ENCODE measurements around the gene PEAR1.
A peak's percentile ranks its signal among the peaks of the same experiment; 100 is the strongest.

PEAR1 gene

DNA sequence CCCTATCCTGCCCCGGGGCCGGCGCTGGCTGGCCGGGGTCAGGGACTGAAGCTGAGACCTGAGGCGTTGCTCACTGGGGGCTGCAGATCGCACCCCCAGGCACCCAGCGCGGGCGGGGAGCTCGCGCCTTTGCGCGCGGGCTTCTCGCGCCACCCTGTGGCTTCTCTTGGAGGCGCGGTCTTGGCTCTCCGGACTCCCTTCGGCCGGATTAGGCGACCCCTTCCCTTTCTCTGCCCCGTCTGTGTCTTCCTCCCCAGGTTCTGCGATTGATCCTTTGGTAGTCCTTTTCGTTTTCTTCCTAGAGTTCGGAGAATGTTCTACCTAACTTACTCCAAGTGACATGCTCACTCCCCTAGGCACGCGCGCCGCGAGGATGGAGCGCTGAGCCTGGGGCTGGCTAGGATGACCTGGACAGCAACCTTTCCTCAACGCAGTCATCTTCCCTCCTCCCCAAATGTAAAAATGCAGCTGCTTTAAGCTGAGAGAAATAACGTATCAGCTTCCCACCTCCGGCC is 33.3 kb upstream of the PEAR1 start:
- H3K4me3 ChIP-seq (ENCODE audit: low read depth, low read length): peak overlapping the region; percentile 18

DNA sequence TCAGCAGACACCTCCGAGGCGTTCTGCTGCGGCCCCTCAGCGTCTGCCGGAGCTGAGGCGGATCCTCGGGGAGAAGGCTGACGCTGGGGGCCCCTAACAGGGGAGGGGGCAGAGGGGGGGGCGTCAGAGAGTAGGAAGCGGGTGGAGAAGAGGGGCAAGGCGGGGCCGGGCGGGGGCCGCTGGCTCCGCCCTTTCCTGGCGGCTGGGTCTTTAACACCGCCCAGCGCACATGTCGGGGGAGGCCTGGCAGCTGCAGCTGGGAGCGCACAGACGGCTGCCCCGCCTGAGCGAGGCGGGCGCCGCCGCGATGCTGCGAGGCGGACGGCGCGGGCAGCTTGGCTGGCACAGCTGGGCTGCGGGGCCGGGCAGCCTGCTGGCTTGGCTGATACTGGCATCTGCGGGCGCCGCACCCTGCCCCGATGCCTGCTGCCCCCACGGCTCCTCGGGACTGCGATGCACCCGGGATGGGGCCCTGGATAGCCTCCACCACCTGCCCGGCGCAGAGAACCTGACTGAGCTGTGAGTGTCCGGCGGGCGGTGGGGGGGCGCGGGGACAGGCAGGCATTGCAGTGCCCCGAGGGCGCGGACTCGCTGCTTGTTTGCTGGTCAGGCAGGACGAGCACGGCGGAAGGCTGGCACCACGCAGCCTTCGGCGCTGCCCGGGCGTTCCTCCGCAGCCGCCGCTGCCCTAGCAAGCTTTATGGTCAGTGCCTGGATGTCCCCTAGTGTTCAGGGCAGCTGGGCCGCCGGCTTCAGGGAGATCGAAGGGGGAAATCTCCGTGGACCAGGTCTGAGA is 32.7 kb upstream of the PEAR1 start, which contains the start of gene NTRK1:
Gene NTRK1, plus strand, starts transcription at position 238 of the 796 bp plus-strand sequence. Its CDS starts 70 bp downstream, at position 308.
- peak within 1 kb of the TSS; percentile 18 for H3K4me3 ChIP-seq (ENCODE audit: low read depth, low read length)

DNA sequence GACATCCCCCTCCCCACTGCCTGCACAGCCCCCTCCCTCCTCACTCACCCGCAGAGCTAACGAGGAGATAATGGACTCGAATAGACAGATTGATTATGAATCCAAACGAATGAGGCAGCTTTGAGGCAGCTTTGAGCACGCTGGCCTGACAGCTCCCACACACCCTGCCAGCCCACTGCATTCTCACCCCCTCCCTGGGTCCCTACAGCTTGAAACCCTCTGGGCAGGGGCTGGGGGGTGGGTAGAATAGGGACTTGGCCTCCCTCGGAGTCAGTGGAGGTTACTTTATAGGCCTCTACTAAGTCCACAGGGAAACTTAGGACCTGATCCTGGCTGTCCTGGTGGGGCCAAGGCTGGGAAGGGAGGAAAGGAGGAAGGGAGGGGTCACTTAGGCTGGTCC is 30.9 kb upstream of the PEAR1 start:
- no peak overlapping the region for H3K4me3 ChIP-seq (ENCODE audit: low read depth, low read length)

DNA sequence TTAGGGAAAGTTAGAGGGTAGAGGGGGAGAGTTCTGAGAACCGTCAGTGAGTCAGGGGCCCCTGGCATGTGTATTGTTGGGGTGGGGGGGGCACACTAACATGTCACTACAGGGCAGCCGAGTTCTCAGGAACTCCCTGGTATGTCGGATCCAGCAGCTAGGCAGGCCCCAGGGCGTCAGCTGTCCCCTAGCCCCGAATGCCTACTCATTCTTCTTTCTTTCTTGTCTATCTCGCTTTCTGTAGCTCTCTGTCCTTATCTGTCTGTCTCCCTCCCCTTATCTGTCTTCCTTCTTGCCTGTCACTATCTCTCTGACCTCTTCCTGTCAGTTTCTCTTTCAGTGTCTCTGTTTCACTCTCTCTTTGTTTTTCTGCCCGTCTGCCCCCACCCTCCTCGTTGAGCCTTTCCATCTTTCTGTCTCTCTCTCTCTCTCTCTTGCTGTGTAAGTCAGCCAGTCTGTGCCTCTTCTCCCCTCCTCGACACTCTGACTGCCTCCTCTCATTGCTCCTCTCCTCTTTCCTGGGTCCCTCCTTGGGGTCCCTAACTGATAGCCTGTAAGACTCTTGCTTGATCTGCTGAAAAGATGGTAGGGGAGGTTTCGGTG is 30.4 kb upstream of the PEAR1 start:
- no peak overlapping the region for H3K4me3 ChIP-seq (ENCODE audit: low read depth, low read length)

DNA sequence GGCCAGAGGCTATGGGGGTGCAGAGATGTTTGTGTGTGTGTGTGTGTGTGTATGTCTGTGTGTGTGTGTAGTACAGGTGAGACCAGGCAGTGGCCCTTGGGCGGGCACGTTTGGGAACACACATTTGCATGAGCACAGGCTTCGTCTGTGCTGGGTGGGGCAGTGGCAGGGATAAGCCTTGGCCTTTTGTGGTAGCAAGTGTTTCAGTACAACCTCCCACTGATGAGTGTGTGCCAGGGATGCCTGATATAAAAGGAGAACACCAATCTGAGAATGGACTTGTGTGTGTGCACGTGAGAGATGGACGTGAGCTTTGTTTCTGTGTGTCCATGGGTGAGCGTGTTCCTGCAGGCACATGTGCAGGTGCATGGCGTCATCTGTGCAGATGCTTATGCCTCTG is 29.9 kb upstream of the PEAR1 start:
- H3K4me3 ChIP-seq (ENCODE audit: low read depth, low read length): no peak overlapping the region

GRCh38 chr1:156864796-156865195 is 28.7 kb upstream of the PEAR1 start:
- no peak overlapping the region for H3K4me3 ChIP-seq (ENCODE audit: low read depth, low read length)

- H3K4me3 ChIP-seq (ENCODE audit: low read depth, low read length): no peak overlapping the region
Measured at GRCh38 chr1:156865258-156865657, 28.3 kb upstream of the PEAR1 start.

DNA sequence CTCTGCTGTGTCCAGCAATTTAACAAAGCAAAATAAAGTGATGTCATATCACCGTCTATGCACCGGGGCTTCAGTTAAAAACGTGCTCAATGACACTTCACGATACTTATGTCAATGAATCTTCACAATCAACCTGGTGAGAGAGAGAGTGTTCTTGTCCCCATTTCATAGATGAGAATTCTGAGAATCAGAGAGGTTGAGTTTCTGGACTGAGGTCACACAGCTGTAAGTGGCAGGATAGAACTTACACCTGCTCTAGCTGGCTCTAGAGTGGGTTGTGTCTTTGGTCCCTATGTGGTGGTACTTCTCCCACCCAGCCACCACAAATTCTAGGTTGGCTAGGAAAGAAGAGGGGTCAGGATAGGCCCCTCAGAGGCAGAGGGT is 27.7 kb upstream of the PEAR1 start:
- H3K4me3 ChIP-seq (ENCODE audit: low read depth, low read length): no peak overlapping the region

DNA sequence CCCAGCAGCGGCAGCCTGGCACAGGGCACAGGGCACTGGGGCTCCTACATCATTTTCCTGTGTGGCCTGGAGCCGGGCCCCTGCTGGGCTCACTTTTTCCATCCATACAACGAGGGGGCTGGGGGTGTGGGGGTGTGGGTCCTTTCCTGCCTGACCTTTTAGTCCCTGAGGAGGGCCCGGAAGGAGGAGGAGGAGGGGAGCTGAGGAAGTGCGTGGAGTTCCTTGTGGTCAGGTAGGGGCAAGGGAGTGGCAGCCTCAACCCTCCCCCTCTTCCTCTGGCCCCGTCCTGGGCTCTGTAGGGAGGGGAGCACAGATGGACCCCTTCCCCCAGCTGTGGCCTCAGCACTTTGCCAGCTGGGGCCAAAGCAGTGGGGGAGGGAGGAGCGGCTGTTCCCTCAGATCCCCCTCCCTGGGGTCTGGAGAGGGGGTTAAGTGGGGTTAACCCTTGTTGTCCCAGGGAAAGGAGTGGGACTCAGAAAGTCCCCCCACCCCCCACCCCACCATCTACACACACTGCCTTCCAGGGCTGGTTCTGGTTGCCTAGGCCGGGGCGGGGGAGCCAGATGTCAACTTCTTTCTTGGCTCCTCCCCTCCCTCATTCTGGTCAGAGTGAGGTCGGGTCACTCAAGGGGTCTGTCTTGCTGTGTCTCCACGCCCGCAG is 27.1 kb upstream of the PEAR1 start:
- no peak overlapping the region for H3K4me3 ChIP-seq (ENCODE audit: low read depth, low read length)

DNA sequence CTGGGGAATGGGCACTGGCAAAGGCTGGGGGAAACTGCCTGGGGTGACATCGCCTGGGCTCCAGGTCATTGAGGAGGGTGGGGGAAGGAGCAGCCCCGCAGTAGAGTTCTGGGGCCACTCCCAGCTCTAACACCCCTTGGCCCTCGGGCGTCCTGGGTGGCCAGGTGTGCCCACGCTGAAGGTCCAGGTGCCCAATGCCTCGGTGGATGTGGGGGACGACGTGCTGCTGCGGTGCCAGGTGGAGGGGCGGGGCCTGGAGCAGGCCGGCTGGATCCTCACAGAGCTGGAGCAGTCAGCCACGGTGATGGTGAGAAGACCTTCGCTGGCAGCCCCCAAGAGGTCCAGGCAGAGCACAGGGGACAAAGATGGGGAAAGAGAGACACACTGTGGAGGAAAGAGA is 25.2 kb upstream of the PEAR1 start:
- H3K4me3 ChIP-seq (ENCODE audit: low read depth, low read length): no peak overlapping the region

DNA sequence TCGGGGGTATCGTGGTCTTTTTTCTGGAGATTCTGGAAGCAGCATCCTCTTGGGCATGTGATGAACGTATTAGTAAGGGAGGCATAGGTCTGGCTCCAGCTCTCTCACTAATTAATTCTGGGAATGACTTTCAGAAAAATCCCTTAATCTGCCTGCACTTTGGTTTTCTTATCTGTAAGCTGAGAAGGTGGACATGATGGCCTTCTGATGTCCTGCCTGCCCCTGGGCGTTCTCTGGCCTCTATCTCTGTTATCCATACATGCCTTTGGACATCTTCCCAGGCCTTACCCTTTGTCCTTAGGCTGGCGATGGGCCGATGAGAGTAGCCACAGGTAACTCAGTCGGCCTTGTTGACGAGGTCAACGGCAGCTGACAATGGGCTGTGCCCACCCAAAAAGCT is 24.1 kb upstream of the PEAR1 start:
- H3K4me3 ChIP-seq (ENCODE audit: low read depth, low read length): no peak overlapping the region

DNA sequence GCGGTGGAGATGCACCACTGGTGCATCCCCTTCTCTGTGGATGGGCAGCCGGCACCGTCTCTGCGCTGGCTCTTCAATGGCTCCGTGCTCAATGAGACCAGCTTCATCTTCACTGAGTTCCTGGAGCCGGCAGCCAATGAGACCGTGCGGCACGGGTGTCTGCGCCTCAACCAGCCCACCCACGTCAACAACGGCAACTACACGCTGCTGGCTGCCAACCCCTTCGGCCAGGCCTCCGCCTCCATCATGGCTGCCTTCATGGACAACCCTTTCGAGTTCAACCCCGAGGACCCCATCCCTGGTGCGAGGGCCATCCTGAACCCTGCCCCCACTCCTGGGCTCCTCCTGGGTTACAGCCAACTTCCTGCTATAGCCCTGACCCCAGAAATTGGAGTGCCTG is 19.9 kb upstream of the PEAR1 start:
- H3K4me3 ChIP-seq (ENCODE audit: low read depth, low read length): no peak overlapping the region

DNA sequence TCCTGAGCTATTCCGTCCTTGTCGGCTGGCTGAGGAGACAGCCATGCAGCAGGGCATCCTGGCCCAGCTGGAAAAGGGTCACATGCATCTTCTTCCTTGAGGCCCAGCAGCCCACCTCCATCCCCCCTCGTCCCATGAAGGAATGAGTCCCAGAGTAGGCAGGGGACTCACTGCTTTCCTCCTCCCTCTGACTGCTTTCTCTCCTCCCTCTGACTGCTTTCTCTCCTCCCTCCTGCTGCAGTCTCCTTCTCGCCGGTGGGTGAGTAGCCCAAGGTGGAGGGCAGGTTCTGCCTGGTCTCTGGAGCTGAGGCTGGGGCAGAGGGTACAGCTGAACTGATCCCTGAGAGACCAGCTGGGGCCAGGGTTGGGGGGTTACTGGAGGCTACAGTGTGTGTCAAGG is 19.4 kb upstream of the PEAR1 start:
- H3K4me3 ChIP-seq (ENCODE audit: low read depth, low read length): no peak overlapping the region

DNA sequence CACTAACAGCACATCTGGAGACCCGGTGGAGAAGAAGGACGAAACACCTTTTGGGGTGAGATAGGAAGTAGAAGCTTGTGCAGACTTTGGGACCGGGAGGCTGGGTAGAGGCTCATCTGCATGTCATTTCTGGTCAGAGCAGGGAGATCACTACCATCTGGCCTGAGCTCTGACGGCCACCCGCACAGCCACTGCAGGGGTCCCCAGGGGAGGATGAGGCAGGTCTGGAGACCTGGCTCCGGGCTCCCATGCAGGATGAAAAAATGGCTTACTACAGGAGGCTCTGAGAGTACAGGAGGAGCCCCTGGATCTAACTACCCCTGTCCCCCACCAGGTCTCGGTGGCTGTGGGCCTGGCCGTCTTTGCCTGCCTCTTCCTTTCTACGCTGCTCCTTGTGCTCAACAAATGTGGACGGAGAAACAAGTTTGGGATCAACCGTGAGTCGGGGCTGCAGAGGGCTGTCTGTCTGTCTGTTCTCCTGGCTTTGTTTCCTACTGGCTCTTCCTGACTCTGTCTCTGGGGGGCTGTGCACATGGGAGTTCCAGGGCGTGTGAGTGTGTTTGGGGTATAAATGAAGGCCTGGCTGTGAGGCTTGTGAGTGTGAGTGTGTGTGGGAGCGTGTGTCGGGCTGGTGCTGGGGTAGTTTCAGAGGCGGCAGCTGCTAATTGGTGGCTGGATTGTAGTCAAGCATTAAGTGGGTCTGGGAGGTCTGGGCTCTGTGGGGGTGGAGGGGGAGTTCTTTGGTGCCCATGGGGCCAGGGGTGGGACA is 18.8 kb upstream of the PEAR1 start:
- no peak overlapping the region for H3K4me3 ChIP-seq (ENCODE audit: low read depth, low read length)

- no peak overlapping the region for H3K4me3 ChIP-seq (ENCODE audit: low read depth, low read length)
Measured at GRCh38 chr1:156875341-156875615, 18.2 kb upstream of the PEAR1 start.

DNA sequence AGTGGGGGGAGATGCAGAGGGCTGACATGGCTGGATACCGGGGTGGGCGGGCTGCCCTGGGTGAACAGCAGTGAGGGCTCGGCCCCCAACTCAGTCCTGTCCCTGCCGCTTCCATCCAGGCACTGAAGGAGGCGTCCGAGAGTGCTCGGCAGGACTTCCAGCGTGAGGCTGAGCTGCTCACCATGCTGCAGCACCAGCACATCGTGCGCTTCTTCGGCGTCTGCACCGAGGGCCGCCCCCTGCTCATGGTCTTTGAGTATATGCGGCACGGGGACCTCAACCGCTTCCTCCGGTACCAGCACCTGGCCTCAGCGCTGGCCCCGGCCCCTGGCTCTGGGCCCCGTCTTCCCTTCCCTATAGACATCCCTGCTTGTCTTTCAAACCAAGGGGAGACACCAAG is 17.2 kb upstream of the PEAR1 start:
- H3K4me3 ChIP-seq (ENCODE audit: low read depth, low read length): no peak overlapping the region

DNA sequence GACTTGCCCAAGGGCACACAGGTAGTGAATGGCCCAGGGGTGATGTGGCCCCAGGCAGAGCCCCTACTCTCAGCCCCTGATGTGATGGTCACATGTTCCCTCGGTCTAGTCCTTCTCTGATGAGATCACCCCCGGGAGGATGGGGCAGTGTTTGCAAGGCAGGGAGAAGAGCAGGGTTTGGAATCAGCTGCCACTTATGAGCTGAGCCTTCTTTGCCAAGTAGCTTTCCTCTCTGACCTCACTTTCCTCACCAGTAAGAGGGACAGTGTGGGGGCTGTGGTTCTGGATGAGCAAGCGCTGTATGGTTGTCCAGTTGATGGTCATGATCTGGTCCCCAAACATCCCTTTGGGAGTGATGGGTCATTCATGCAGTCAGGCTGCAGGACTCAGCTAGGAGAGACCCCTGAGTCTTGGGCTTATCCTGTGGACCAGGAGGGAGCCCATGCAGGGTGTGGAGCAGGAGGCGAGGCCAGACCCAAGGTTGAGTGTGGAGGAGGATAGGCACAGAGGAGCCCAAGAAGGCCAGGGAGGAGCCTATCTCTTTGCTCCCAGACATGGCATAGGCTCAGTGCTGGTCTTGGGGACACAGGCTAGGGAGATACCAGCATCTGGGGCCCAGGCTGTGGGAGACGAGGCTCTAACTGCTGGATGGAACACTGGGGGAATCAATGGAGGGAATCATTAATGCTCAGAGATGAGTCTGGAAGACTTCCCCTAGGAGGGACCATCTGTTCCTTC is 15.9 kb upstream of the PEAR1 start:
- no peak overlapping the region for H3K4me3 ChIP-seq (ENCODE audit: low read depth, low read length)

GRCh38 chr1:156879876-156880275 is 13.6 kb upstream of the PEAR1 start:
- no peak overlapping the region for H3K4me3 ChIP-seq (ENCODE audit: low read depth, low read length)

DNA sequence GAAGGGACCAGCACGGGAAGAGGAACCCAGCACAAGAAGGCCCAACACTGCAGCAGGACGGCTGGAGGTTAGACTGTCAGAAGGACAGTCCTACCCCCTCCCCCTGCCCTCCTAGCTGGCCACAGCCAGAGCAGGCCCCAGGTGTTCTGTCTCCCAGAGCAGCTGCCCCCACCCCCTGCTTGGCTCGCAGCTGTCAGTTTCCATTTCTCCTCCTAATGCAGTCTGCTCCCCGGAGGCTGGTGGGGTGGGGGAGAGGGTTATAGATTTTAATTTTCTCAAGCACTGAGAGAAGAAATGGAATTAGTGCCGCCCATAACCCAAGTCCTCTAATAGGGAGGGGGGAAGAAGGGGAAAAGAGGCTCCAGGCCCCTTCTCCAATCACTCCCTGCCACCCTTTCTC is 13.0 kb upstream of the PEAR1 start:
- no peak overlapping the region for H3K4me3 ChIP-seq (ENCODE audit: low read depth, low read length)

DNA sequence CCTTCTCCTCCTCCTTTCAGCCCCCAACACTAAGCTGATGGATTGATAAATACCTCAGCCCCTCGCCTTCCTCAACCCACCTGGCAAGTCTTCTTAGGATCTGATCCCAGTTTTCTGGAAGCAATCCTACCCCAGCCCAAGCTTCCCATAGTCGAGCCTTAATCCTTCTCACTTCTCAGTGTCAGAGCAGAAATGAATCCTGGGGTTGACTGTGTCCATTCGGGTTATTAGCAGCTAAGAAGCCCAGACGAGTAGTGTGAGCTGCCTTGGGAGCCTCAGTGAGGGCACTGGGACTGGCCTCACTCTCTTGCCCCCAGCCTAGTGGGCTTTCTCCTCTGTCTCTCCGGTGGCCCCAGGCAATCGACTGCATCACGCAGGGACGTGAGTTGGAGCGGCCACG is 12.4 kb upstream of the PEAR1 start:
- no peak overlapping the region for H3K4me3 ChIP-seq (ENCODE audit: low read depth, low read length)

GRCh38 chr1:156881663-156882062 is 11.9 kb upstream of the PEAR1 start:
- no peak overlapping the region for H3K4me3 ChIP-seq (ENCODE audit: low read depth, low read length)
